NCI-H510A treated with DMSO at 0.1 percent for 48 hours (cell line): Measurements from ENCODE around the gene COTL1.
A peak's percentile ranks its signal among the peaks of the same experiment; 100 is the strongest.
"Not testable (repeated sequence)": the region's sequence is repeated elsewhere in the genome, so short reads cannot be mapped to it uniquely, and the experiment has no call there.

Experiments
- DNase-seq: peaks from one replicate; lab custom pipeline; 2025; lab: John Stamatoyannopoulos, UW

Gene COTL1

DNA sequence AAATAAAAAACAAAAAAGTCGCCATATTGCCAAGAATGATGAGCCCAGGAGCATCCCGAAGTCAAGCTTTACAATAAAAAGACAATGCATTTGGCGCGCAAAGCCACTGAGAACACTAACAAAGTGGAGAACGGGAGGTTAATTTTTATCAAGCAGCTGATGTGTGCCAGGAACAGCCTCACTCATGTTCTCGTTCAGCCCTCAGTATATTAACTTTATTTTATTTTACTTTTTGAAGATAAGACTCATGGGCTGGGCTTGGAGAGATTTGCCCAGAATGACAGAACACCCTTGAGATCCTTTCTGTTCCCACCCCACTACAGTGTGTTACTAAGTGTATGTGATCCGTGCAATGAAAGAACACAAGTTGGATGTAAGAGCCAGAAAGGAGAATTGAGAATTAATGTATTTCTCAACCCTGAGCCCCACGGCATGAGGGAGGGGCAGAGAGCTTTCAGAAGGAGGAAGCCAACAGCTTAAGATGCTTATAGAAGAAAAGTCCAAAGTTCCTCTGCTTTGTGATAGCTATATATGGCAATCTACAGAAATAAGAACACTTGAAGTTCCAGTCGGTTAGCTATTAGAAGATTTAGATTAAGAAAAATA, 48.4 kb downstream of the COTL1 start:
- no peak for DNase-seq

DNA sequence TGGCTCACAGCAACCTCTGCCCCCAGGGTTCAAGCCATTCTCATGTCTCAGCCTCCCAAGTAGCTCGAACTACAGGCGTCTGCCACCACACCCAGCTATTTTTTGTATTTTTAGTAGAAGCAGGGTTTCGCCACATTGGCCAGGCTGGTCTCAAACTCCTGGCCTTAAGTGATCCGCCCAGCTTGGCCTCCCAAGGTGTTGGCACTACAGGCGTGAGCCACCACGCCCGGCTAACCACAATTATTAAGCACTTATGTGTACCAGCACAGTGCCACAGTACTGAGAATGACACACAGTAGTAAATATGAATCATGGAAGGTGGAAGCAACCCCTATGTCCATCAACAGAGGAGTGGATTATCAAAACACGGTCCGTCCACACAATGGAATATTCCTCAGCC, 49.8 kb downstream of the COTL1 start:
- no peak for DNase-seq

GRCh38 chr16:84567286-84567962, 50.5 kb downstream of the COTL1 start:
- DNase-seq, result no peak

DNA sequence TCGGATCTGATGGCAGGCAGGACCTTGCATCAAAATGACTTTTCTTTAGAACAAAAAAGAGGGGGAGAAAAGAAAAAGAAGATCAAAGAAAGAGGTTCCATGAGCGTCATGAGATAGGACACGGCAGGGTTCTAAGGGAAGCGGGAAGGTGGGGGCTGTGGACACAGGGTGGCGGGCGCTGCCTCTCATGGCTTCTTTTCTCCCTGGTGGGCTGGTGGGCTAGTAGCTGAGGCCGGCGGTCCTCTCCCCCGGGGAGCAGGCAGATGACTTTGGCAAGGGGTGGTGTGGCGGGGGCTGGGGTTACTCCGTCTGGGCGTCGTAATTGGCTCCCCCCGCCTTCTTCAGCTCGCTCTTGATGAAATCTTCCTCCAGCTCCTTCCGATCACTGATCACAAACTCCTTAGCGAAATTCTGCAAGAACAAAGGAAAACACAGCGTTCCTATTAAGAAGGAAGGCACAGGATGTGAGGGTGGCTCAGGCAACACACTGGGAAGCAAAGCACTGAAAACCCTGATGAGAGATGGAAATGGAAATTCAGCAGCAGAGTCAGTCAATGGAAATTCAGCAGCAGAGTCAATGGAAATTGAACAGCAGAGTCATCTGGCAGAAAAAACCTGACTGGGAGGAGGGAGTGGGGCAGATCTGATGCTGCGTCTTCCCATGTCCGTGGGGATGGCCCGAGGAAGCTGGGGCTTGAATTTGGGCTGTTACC, 51.2 kb downstream of the COTL1 start:
- no peak for DNase-seq

GRCh38 chr16:84565669-84566495, 52.0 kb downstream of the COTL1 start:
- no peak for DNase-seq

DNA sequence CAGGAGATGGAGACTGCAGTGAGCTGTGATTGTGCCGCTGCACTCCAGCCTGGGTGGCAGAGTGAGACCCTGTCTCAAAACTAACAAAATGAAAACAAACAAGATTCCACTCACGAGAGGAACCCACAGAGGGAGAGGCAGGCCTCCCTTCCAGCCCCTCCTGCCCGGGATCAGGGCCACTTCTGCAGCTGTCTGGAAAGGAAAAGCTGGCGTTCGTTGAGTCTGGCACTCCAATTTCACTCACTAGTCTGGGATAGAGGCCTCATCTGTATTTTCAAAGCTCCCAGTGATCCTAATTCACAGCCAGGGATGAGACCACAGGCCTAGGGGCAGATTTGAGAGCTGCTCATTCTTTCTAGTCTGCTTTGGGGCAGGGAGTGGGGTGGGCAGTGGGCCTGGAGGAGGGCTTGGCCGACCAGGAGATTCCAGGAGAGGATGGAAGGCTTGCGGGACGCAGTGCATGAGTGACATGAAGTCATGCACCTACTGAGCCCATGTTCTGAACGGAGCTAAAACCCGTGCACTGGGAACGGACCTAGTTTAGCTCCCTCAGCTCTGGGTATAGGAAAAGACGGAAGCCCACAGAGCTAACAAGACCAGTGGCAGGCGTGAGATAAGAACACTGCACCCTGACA, 54.0 kb downstream of the COTL1 start:
- no peak for DNase-seq

- DNase-seq, result no peak
Observed at GRCh38 chr16:84563064-84563715, 54.7 kb downstream of the COTL1 start.

DNA sequence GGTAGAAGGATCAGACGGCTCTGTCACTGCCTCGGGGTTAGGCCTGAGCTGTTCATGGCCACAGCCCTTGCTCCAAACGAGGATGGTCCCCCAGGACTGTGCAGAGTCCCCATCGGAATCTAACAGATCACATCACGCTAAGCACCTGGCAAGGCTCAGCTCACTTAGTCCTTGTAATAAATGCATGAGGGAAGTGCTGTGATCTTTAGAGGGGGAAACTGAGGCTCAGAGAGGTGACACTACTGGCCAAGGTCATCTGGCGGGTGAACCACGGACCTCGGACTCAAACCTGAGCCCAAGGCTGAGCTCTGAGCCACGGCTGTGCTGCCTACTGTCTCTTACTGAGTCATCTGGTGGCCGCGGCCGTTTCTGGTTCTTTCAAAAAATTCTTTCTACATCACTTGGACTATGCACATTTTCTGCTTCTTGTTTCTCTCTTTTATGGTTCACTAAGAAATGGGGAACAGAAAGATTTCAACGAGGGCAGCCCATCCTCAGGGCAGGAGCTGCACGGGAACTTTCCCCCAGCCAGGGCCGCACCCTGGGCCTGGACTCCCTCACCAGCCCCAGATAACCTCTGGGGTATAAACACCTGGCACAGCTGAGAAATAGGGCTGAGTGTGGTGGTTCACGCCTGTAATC, 55.6 kb downstream of the COTL1 start:
- no peak for DNase-seq

DNA sequence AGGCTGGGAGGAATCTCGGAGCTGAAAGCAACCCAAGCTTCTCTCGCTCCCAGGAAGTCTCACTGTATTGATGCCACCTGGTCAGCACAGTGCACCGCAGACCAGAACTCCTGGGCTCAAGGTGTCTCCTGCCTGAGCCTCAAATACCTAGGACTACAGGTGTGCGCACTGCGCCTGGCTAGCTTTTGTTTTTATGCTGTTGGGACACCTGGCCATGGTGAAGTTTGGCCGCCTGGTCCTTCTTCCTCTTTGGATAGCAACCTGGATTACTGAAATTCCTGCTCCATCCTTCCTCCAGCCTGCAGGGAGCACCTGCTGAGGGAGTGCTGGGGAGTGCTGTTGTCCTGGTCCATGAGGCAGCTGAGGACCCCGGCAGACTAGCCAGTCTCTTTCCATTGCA, 56.6 kb downstream of the COTL1 start:
- no peak for DNase-seq

DNA sequence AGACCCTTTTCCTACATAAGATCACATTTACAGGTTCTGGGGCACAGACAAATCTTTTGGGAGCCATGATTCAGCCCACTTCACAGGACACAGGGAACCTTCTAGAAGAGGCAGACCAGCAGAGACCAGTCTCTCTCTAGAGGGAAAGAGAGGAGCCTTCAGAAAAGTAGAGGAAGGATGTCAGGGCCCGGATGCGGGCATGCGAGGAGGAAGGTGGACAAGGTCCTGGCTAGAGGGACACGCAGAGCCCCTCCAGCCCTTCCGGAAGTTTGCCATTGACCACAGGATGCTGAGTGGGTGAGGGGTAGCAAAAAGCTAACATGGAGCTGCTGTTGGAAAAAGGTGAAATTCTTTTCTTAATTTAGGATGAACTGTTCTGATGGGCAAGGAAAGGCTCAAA, 57.6 kb downstream of the COTL1 start:
- DNase-seq, result no peak

GRCh38 chr16:84559311-84559932, 58.5 kb downstream of the COTL1 start:
- DNase-seq, result peak; percentile 92

- not testable (repeated sequence) for DNase-seq
Observed at GRCh38 chr16:84558850-84559249, 59.0 kb downstream of the COTL1 start.

DNA sequence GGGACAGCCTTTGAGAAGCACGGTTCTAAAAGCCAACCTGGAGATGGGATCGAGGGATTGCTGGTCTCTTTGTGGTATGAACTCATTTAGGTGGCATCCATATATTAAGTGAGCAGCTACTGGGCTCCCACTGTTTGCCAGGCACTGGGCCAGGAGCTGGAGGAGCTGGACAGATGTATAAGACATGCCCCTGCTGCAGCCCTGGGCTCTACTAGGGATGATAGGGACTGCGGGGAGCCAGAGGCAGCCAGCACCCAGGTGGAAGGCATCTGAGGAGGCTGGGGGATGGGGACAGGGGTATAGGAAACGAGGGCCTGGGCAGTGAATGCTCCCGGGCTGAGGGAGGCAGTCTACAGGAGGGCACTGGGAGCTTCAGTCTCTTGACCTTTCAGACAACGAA, 60.4 kb downstream of the COTL1 start:
- DNase-seq, result no peak

DNA sequence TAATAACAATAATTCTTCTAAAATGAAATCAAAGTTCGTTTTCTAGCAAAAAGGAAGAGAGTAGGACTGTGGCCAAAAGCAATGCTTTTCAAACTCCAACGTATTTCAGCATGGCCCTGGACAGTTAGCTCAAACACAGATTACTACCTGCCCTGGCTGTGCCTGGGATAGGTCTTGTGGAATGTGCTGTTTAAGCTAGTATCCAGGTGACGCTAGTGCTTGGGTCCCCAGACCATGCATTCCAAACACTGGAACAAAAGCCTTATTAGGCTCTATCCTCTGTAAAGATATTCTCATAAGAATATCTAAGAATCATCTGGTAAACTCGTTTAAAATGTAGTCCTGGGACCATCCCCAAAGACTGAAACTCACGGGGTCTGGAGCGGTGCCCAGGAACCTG, 60.8 kb downstream of the COTL1 start:
- DNase-seq, result no peak

GRCh38 chr16:84555418-84556196, 62.3 kb downstream of the COTL1 start:
- no peak for DNase-seq

DNA sequence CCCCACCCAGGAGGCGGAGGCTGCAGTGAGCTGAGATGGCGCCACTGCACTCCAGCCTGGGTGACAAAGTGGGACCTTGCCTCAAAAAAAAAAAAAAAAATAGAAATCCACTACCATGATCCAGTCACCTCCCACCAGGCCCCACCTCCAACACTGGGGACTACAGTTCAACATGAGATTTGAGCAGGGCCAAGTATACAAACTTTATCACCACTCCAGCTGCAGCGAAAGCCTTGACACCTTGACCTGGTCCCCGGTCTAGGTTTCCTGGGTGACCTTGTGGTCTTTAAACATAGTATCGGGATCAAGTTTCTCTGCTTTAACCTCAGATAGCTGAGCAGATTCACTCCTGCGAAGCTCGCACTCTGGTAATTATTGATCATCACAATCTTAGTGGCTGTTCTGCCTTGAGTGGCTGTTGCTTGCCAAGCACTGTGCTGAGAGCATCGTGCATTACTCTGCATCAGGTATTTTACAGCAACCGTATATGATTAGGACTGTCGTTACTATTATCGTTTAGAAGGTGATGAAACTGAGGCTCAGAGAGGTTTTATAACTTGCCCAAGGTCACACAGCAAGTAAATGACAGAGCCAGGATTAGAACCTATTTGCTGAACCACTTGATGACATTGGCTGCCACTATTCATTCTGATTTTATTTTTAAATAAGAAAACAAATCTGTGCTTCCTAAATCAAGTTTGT, 63.1 kb downstream of the COTL1 start:
- no peak for DNase-seq

DNA sequence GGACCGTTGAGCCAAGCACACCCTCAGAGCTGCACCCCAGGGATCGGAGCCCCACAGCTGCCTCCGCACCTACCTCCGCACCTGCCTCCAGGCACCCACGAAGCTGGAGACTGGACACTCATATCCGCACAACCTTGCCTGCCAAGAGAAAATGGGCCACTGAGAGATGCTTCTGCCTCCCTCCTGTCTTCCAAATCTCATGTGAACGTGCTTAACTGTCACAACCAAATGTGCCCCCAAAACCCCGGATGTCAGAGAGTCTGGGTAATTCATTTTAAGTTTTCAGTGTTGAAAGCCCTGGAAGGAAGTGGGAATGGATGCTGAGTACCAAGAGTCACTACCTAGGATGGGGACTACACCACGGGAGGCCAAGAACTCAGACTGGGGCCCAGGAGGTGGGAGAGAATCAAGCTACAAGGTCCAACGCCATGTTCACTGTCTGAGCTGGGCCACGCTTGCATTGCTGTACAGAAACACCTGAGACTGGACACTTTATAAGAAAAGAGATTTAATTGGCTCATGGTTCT, 63.9 kb downstream of the COTL1 start:
- no peak for DNase-seq

- no peak for DNase-seq
Observed at GRCh38 chr16:84552135-84552534, 65.7 kb downstream of the COTL1 start.

- DNase-seq, result no peak
Observed at GRCh38 chr16:84550096-84550495, 67.8 kb downstream of the COTL1 start.
